ENCODE results near the gene MS4A12.
"Not testable (repeated sequence)": the region's sequence is repeated elsewhere in the genome, so short reads cannot be mapped to it uniquely, and the experiment has no call there.

DNA sequence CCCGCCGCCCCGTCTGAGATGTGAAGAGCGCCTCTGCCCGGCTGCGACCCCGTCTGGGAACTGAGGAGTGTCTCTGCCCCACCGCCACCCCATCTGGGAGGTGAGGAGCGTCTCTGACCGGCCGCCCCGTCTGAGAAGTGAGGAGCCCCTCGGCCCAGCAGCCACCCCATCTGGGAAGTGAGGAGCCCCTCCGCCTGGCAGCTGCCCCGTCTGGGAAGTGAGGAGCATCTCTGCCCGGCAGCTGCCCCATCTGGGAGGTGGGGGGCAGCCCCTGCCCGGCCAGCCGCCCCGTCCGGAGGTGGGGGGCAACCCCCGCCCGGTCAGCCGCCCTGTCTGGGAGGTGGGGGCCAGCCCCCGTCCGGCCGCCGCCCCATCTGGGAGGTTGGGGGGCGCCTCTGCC lies 17.6 kb downstream of the MS4A12 start:
- not testable (repeated sequence) for TF ChIP-seq CTCF, POLR2A (IDR thresholded peaks at IDR 0.05)

Data from esophagus squamous epithelium (tissue), 4 donors.